GM18951 (cell line): ENCODE measurements around the gene CEP89.
"Not testable (repeated sequence)": the region's sequence is repeated elsewhere in the genome, so short reads cannot be mapped to it uniquely, and the experiment has no call there.

Experiments
- POLR2A ChIP-seq: IDR thresholded peaks from 4 replicates; pipeline ENCODE4 v1.6.1; 2011; ENCODE audit warnings: mild to moderate bottlenecking; ENCODE audit not compliant: insufficient read length, insufficient read depth; ENCODE audit errors: extremely low read depth
- in situ Hi-C: fragments of 300-500 bp; cut with MboI; formaldehyde crosslinking; loops from one replicate; pipeline ENCODE4 v1.12.0; 2022; ENCODE audit warnings: low sequenced_read_pairs, mixed read lengths, inconsistent platforms; ENCODE audit not compliant: unreplicated experiment

CEP89 gene

GRCh38 chr19:32977280-32977679 is 5.5 kb upstream of the CEP89 start:
- no peak for TF ChIP-seq POLR2A
- in situ Hi-C loops: loop anchor here (10.0 kb wide), 1 partner anchor 138 kb away; no protein-coding TSS in a partner anchor

- in situ Hi-C loops: loop anchor here (10.0 kb wide), 1 partner anchor 138 kb away; no protein-coding TSS in a partner anchor
- no peak for TF ChIP-seq POLR2A
Measured at GRCh38 chr19:32976223-32976805, 4.6 kb upstream of the CEP89 start.

DNA sequence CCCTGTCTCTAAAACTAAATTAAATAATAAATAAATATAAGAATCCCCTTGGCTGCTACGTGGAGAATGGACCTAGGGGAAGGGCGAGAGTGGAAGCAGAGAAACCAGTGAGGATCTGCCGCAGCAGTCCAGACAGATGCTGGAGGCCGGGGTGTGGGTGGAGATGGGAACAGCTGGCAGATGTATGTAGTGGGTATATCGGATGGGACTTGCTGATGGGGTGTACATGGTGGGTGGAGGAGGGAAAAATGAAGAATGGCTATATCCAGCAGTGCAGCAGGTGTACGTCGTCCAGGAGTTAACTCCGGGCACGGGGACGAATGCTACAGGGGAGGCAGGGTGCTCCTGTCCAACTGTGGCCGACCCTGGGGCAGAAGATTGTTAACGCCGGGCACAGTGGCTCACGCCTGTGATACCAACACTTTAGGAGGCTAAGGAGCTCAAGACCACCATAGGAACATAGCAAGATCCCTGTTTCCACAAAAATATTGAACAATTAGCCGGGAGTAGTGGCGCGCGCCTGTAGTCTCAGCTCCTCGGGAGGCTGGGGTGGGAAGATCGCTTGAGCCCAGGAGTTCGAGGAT is 654 bp downstream of the CEP89 start:
- in situ Hi-C loops: loop anchor here (10.0 kb wide), 1 partner anchor 144 kb away; no protein-coding TSS in a partner anchor
- TF ChIP-seq POLR2A: no peak

DNA sequence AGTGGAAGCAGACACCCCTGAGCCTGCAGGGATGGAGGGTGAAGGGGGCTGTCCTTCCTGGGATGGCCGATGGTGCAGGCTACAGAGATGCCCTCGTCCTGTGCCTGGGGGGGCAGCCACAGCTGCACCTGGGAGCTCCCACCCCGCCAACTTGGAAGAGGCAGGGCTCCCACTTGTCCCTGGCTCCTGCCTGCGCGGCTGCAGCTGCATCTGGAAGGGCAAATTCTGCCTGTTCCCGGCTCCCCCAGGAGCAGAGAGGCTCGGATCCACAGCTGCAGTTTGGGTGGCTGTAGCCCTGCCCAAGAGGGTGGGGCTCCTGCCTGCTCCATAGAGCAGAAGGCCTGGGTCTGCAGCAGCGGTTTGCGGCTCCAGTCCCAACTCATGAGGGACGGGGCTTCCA is 2.2 kb downstream of the CEP89 start:
- in situ Hi-C loops: no loop called here
- TF ChIP-seq POLR2A: no peak

DNA sequence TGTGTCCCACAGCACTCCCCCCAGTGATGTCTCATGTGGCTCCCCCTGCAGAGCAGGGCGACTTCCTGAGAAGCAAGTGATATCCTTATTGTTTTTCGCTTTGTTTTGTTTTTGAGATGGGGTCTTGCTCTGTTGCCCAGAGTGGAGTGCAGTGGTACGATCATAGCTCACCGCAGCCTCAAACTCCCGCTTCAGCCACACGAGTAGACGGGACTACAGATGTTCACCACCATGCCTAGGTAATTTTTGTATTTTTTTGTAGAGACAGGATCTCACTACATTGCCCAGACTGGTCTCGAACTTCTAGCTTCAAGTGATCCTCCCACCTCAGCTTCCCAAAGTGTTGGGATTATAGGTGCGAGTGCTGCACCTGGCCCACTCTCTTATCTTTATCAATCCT is 5.0 kb downstream of the CEP89 start:
- in situ Hi-C loops: no loop called here
- TF ChIP-seq POLR2A: no peak

DNA sequence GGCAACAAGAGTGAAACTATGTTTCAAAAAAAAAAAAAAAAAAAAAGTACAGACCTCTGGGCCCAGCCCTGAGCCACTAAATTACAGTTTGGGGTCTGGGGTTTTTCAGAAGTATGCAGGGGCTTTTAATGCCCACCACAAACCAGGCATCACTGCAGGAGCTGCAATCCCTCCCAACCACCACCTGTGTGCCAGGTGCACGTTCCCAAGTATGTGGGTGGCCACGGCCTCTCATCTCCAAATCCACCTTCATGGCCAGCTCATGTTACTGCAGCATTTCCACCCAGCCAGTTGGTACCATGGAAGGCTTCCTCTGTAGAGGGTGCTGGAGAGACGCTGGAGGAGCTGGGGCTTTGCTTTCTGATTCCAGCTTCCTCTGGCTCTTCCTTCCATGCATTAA is 26.5 kb downstream of the CEP89 start:
- TF ChIP-seq POLR2A: no peak
- in situ Hi-C loops: no loop called here

DNA sequence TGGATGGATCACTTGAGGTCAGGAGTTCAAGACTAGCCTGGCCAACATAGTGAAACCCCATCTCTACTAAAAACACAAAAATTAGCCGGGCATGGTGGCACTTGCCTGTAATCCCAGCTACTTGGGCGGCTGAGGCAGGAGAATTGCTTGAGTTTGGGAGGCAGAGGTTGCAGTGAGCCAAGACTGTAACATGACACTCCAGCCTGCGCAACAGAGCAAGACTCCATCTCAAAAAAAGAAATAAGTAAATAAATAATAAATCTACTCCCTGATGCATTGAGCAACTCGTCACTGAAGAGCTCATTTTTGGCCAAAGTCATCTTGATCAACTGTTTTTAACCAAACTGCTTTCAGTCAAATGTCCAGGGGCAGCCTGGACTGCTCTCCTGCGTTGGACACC is 30.5 kb downstream of the CEP89 start:
- in situ Hi-C loops: not testable (repeated sequence)

DNA sequence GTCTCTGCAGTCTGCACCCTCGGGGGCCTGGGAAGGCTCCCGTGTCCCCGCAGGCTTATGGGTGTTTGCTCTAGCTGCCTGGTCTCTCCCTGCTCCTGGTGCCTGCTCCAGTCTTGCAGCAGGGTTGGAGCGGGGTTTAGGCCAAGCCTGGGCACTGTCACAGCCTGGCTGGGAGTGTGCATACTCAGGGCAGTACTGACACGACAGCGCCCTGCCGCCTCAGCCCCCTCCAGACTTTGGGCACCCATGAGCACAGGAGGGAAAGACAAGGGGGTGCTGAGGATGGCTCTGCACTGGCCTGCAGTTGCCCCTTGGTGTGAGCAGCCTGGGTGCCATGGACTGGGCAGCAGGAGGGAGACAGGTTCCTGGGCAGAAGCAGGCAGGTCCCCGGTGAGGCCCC is 35.7 kb downstream of the CEP89 start:
- in situ Hi-C loops: no loop called here
- TF ChIP-seq POLR2A: no peak

GRCh38 chr19:32935629-32936028 is 36.1 kb downstream of the CEP89 start:
- in situ Hi-C loops: no loop called here
- no peak for TF ChIP-seq POLR2A

- TF ChIP-seq POLR2A: no peak
Measured at GRCh38 chr19:32933571-32933970, 38.2 kb downstream of the CEP89 start.

DNA sequence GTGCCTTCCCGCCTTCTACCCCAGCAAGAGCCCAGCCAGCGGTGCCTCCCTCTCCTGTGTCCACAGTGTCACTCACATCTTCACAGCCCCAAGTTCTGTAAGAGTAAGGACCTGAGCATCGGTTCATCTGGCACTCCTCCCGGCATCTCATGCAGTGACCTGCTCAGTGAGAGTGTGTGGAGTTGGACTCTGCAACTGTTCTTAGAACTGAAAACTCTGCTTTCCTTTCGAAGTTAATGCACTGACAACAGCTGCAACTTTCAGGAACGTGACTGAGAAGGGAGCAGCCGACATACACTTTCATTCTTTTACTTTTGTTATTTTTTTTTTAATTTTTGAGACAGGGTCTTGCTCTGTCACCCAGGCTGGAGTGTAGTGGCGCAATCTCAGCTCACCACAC is 41.2 kb downstream of the CEP89 start:
- TF ChIP-seq POLR2A: no peak
- in situ Hi-C loops: no loop called here

More at GRCh38 chr19:32933571-32933970, 38.2 kb downstream of the CEP89 start:
- in situ Hi-C loops: no loop called here

DNA sequence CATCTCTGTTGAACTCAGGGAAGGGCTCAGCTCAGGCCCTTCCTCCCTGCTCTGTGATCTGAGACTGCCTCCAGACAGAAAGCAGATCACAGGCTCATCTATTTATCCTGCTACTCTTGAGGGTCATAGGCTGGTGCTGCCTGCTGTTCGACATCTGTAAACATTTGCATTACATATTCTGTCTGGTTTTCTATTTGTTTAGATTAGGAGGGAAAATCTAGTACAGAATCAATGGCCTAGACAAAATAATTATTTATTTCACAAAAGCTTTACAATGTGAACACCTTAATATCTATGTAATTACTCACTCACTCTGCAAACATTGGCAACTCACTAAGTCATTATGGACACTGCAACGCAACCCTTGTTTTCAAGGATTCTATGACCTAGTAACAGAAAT is 43.0 kb downstream of the CEP89 start:
- in situ Hi-C loops: no loop called here
- no peak for TF ChIP-seq POLR2A

- in situ Hi-C loops: no loop called here
Measured at GRCh38 chr19:32924200-32924599, 47.6 kb downstream of the CEP89 start.

DNA sequence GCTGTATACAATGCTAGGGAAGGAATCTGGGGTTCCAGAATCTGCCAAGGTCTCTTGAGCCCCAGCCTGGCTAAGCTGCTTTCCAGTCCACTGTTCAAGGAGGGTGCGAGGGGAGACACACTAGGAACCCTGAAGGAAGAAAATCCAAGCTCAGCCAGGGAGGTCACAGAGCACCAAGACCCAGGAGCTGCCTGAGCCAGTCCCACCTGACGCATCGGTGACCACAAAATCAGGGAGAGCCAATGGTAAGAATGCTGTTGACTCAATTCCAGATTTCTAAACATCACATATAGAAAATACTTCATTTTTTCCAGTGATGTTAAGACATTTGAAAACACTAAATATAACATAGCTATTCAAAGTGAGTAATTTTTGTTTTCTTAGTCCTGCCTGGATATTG is 50.1 kb downstream of the CEP89 start:
- in situ Hi-C loops: no loop called here
- no peak for TF ChIP-seq POLR2A

More at GRCh38 chr19:32924200-32924599, 47.6 kb downstream of the CEP89 start:
- TF ChIP-seq POLR2A: no peak
